Measurements from ENCODE around the gene DDX6.

Gene DDX6

GRCh38 chr11:118748056-118748455 is 42.9 kb downstream of the DDX6 start:
- no peak for TF ChIP-seq EZH2 (IDR thresholded peaks at IDR 0.05; ENCODE audit: borderline replicate concordance, low read depth, low read length, severe bottlenecking)
- no peak for TF ChIP-seq CTCF (IDR thresholded peaks at IDR 0.05; ENCODE audit: borderline replicate concordance, extremely low read depth, low read length, poor library complexity, severe bottlenecking)
- Histone ChIP-seq H3K4me3 (ENCODE audit: low read depth in 1 of 2, low read length in 2 of 2) (no peak overlapping the region), H3K9me3 (ENCODE audit: insufficient read depth, low read length, severe bottlenecking) (no peaks in the 10 kb centered on the region), H3K4me1 (ENCODE audit: insufficient read depth, low read length) (no peaks in the 10 kb centered on the region), H3K79me2 (ENCODE audit: insufficient read depth, low read length) (no peaks in the 10 kb centered on the region), H3K27me3 (ENCODE audit: insufficient read depth, low read length, poor library complexity) (no peaks in the 10 kb centered on the region), H2AFZ (ENCODE audit: low read depth, low read length) (no peak overlapping the region), H4K20me1 (ENCODE audit: insufficient read depth, low read length) (peaks cover 9% of the 10 kb centered on the region; the same call in 1 of the 2 replicates), H3K4me2 (ENCODE audit: insufficient read depth, low read length) (no peak overlapping the region), H3K36me3 (ENCODE audit: insufficient read depth, low read length) (peaks cover 41% of the 10 kb centered on the region), H3K9ac (ENCODE audit: low read depth, low read length) (no peak overlapping the region), H3K27ac (ENCODE audit: low read length) (no peak overlapping the region)
- ATAC-seq (ENCODE audit: insufficient read depth, low read depth) (no peak), DNase-seq (no peak)

GRCh38 chr11:118746988-118747585 is 43.9 kb downstream of the DDX6 start:
- Histone ChIP-seq H3K4me2 (ENCODE audit: insufficient read depth, low read length) (no peak overlapping the region), H3K4me1 (ENCODE audit: insufficient read depth, low read length) (no peaks in the 10 kb centered on the region), H3K27ac (ENCODE audit: low read length) (no peak overlapping the region), H3K9me3 (ENCODE audit: insufficient read depth, low read length, severe bottlenecking) (no peaks in the 10 kb centered on the region), H3K27me3 (ENCODE audit: insufficient read depth, low read length, poor library complexity) (no peaks in the 10 kb centered on the region), H2AFZ (ENCODE audit: low read depth, low read length) (no peak overlapping the region), H3K9ac (ENCODE audit: low read depth, low read length) (no peak overlapping the region), H3K36me3 (ENCODE audit: insufficient read depth, low read length) (peaks cover 32% of the 10 kb centered on the region), H3K4me3 (ENCODE audit: low read depth in 1 of 2, low read length in 2 of 2) (no peak overlapping the region), H4K20me1 (ENCODE audit: insufficient read depth, low read length) (peaks cover 9% of the 10 kb centered on the region; the same call in 1 of the 2 replicates), H3K79me2 (ENCODE audit: insufficient read depth, low read length) (no peaks in the 10 kb centered on the region)
- DNase-seq = no peak
- TF ChIP-seq CTCF (IDR thresholded peaks at IDR 0.05; ENCODE audit: borderline replicate concordance, extremely low read depth, low read length, poor library complexity, severe bottlenecking) (no peak), EZH2 (IDR thresholded peaks at IDR 0.05; ENCODE audit: borderline replicate concordance, low read depth, low read length, severe bottlenecking) (no peak)
- ATAC-seq (ENCODE audit: insufficient read depth, low read depth) = peak; percentile 21; the same call in 1 of the 3 replicates

DNA sequence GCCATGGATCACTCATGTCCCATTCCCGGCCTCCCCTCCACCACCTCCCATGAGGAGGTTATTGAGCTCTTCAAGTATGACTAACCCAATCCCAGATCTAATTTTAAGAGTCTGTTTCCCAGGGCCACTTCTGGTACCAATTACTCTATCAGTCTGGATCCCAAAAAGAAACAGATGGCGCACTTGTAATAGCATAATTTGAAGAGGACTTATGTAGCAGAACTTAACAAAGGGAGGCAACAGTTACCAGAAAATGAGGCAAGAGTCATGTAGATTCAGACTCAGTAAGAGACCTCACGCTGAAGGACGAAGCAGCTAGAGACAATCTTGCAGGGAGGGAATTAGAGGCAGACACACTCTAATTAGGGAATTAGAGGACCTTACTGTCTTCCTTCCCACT is 46.9 kb downstream of the DDX6 start:
- Histone ChIP-seq H4K20me1 (ENCODE audit: insufficient read depth, low read length) (peaks cover 5% of the 10 kb centered on the region; the same call in 1 of the 2 replicates), H3K4me3 (ENCODE audit: low read depth in 1 of 2, low read length in 2 of 2) (no peak overlapping the region), H3K36me3 (ENCODE audit: insufficient read depth, low read length) (peaks cover 4% of the 10 kb centered on the region; the same call in 1 of the 2 replicates), H3K9ac (ENCODE audit: low read depth, low read length) (no peak overlapping the region), H3K27me3 (ENCODE audit: insufficient read depth, low read length, poor library complexity) (no peaks in the 10 kb centered on the region), H3K79me2 (ENCODE audit: insufficient read depth, low read length) (no peaks in the 10 kb centered on the region), H3K4me2 (ENCODE audit: insufficient read depth, low read length) (no peak overlapping the region), H2AFZ (ENCODE audit: low read depth, low read length) (no peak overlapping the region), H3K4me1 (ENCODE audit: insufficient read depth, low read length) (no peaks in the 10 kb centered on the region), H3K9me3 (ENCODE audit: insufficient read depth, low read length, severe bottlenecking) (no peaks in the 10 kb centered on the region), H3K27ac (ENCODE audit: low read length) (no peak overlapping the region)
- ATAC-seq (ENCODE audit: insufficient read depth, low read depth) (no peak), DNase-seq (no peak)
- TF ChIP-seq CTCF (IDR thresholded peaks at IDR 0.05; ENCODE audit: borderline replicate concordance, extremely low read depth, low read length, poor library complexity, severe bottlenecking) (no peak), EZH2 (IDR thresholded peaks at IDR 0.05; ENCODE audit: borderline replicate concordance, low read depth, low read length, severe bottlenecking) (no peak)

Measured in DND-41 (cell line).